ENCODE measurements around the gene PPARA.
A peak's percentile ranks its signal among the peaks of the same experiment; 100 is the strongest.

Gene PPARA

DNA sequence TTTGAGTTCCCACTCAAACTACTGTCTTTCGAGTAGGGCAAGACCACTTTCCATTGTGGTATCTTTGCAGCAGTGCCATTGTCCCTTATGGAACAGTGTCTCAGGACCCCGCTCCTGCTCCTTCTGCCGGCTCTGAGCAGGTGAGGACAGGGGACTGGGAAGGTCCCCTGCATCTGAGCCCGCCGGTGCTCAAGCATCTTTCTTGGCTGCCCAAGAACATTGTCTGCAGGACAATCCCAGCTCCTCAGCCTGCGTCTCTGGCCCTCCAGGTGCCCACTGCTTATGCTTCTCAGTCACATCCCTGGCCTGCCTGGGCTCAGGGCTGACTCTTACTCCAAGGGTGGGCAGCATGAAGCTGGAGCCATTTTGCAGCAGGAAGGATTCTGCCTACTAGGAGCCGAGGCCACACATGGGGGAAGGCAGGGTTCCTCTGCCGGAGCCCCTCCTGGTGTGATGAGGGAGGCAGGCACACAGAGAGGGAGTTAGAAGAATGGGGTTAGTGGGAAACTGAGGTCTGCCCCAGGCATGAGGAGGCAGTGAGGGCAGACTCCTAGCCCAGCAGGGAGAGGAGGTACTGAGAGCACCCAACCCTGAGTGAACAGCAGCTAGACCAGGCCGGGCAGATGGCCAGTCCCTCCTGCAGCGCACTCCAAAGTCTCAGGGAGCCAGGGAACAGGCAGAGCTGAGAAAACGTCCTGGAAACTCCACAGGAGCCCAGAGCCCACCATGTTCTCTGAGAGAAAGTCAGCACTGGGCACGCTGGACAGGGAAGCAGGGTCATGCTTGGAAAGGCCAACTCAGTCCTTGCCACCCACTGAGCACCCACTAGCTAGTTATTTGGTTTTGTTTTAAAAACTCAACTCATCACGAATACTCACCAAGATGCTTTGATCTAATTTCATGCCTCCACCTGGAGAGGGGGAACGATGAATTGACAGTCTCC, 7.5 kb upstream of the PPARA start:
- H3K27me3 ChIP-seq (ENCODE audit: control insufficient read depth, insufficient read depth, low read length) = peaks cover 7% of the 10 kb centered on the region
- no peaks in the 10 kb centered on the region for H3K36me3 ChIP-seq (ENCODE audit: control insufficient read depth, insufficient read depth, low read length)
- H3K9me3 ChIP-seq (ENCODE audit: control insufficient read depth, insufficient read depth, low read length) = no peaks in the 10 kb centered on the region
- no peak overlapping the region for H3K9ac ChIP-seq (ENCODE audit: low read depth, low read length)
- H3K4me3 ChIP-seq (ENCODE audit: low read depth, low read length) = no peak overlapping the region
- H3K4me1 ChIP-seq (ENCODE audit: control insufficient read depth, insufficient read depth, low read length) = no peaks in the 10 kb centered on the region

DNA sequence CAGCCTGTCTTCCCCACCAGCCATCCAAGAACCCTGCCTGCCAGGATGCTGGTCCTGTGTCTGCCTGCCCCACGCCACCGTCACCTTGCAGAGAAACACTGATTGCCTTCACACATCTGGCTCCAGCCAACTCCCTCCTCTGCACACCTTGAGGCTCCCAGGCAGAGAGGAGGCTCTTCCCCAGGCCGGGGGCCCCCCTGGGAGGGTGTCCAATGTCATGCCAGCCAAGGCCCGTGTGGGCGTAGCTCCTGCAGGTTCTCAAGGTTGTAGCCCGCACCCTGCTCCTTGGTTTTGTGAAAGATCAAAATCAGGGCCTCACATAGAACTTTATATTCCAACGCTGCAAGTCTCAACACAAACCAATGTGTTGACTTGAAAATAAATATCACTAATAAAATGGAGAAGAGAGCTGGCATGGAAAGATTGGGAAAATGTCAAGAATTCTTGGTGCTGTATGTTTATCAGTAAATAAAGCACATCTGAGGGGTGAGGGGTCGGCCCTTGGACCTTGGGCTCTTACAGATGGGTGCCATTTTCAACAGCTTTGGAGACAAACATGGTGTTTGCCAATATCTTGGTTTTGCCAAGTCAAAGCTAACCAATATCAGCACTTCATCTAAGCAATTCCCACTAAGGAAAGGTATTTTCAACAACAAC, 6.7 kb upstream of the PPARA start:
- Histone ChIP-seq H3K9ac (ENCODE audit: low read depth, low read length) (no peak overlapping the region), H3K4me1 (ENCODE audit: control insufficient read depth, insufficient read depth, low read length) (no peaks in the 10 kb centered on the region), H3K4me3 (ENCODE audit: low read depth, low read length) (no peak overlapping the region), H3K27me3 (ENCODE audit: control insufficient read depth, insufficient read depth, low read length) (peaks cover 14% of the 10 kb centered on the region), H3K36me3 (ENCODE audit: control insufficient read depth, insufficient read depth, low read length) (no peaks in the 10 kb centered on the region), H3K9me3 (ENCODE audit: control insufficient read depth, insufficient read depth, low read length) (no peaks in the 10 kb centered on the region)

DNA sequence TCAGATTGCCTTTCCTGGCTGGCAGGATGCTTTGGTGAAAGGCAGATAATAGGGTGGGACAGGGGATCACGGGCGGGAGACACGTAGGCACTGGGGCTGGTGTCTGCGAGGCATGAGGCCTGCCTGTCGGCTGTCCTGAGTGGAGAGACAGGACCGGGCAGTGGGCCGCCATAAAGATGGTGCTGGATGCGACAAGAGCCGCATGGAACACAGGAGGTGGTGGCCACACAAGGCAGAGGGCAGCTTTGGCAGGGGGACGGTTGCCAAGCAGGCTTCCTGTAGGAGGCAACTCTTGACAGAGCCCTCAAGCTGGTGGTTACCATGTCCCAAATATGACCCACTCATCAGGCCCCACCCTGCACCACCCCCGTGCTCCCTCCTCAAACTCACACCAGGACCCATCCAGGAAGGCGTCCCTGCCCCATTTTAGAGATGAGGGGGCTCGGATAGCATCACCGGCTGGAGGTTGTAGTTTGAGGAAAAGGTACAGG, 4.9 kb upstream of the PPARA start:
- Histone ChIP-seq H3K4me3 (ENCODE audit: low read depth, low read length) (no peak overlapping the region), H3K4me1 (ENCODE audit: control insufficient read depth, insufficient read depth, low read length) (no peaks in the 10 kb centered on the region), H3K27me3 (ENCODE audit: control insufficient read depth, insufficient read depth, low read length) (peaks cover 24% of the 10 kb centered on the region), H3K9me3 (ENCODE audit: control insufficient read depth, insufficient read depth, low read length) (no peaks in the 10 kb centered on the region), H3K9ac (ENCODE audit: low read depth, low read length) (no peak overlapping the region), H3K36me3 (ENCODE audit: control insufficient read depth, insufficient read depth, low read length) (no peaks in the 10 kb centered on the region)

DNA sequence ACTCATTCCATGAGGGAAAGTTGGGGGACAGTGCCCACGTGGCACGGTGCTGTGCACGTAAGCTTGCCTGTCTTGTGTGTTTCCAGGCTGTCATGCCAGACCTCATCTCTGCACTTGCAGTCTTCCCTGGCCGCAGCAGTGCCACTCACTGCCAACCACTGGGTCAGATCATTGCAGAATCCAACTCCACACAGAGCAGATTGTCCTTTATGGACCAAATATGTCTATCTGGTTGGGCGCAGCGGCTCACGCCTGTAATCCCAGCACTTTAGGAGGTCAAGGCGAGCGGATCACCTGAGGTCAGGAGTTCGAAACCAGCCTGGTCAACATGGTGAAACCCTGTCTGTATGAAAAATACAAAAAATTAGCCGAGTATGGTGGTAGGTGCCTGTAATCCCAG, 4.4 kb upstream of the PPARA start:
- Histone ChIP-seq H3K36me3 (ENCODE audit: control insufficient read depth, insufficient read depth, low read length) (no peaks in the 10 kb centered on the region), H3K4me3 (ENCODE audit: low read depth, low read length) (no peak overlapping the region), H3K9me3 (ENCODE audit: control insufficient read depth, insufficient read depth, low read length) (no peaks in the 10 kb centered on the region), H3K4me1 (ENCODE audit: control insufficient read depth, insufficient read depth, low read length) (no peaks in the 10 kb centered on the region), H3K27me3 (ENCODE audit: control insufficient read depth, insufficient read depth, low read length) (peaks cover 24% of the 10 kb centered on the region), H3K9ac (ENCODE audit: low read depth, low read length) (no peak overlapping the region)

DNA sequence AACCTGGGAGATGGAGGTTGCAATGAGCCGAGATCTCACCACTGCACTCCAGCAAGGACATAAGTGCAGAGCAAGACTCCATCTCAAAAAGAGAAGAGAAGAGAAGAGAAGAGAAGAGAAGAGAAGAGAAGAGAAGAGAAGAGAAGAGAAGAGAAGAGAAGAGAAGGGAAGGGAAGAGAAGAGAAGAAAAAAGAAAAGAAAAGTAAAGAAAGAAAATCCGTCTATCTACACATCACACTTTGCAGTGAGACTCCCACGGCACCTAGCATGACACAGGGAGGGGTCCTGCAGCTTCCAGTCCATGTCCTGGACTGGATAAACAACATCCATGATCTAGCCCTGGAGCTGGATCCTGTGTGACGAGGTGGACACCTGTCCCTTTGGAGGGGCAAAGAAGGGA, 4.0 kb upstream of the PPARA start:
- Histone ChIP-seq H3K27me3 (ENCODE audit: control insufficient read depth, insufficient read depth, low read length) (peaks cover 25% of the 10 kb centered on the region), H3K9ac (ENCODE audit: low read depth, low read length) (no peak overlapping the region), H3K9me3 (ENCODE audit: control insufficient read depth, insufficient read depth, low read length) (no peaks in the 10 kb centered on the region), H3K4me1 (ENCODE audit: control insufficient read depth, insufficient read depth, low read length) (no peaks in the 10 kb centered on the region), H3K4me3 (ENCODE audit: low read depth, low read length) (no peak overlapping the region), H3K36me3 (ENCODE audit: control insufficient read depth, insufficient read depth, low read length) (no peaks in the 10 kb centered on the region)

DNA sequence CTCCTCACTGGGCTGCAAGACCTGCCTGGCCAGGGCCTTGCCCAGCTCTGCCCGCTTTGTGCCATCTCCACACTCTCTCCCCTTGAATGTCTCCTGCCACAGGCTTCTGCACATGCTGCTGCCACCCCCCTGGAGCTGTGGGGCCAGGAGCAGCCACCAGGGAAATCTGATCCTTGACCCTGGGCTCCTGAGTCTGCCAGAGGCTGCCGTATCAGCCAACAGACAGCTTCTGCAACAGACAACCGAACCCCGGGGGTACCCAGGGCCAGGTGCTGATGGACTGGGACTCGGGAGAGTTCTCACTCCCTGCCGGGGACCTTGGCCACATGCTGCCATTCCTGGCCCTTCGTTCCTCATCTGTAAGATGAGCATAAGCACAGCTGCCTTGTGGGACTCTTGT, 3.3 kb upstream of the PPARA start:
- Histone ChIP-seq H3K9me3 (ENCODE audit: control insufficient read depth, insufficient read depth, low read length) (no peaks in the 10 kb centered on the region), H3K36me3 (ENCODE audit: control insufficient read depth, insufficient read depth, low read length) (no peaks in the 10 kb centered on the region), H3K4me1 (ENCODE audit: control insufficient read depth, insufficient read depth, low read length) (peaks cover 5% of the 10 kb centered on the region), H3K27me3 (ENCODE audit: control insufficient read depth, insufficient read depth, low read length) (peaks cover 32% of the 10 kb centered on the region), H3K4me3 (ENCODE audit: low read depth, low read length) (no peak overlapping the region), H3K9ac (ENCODE audit: low read depth, low read length) (no peak overlapping the region)

DNA sequence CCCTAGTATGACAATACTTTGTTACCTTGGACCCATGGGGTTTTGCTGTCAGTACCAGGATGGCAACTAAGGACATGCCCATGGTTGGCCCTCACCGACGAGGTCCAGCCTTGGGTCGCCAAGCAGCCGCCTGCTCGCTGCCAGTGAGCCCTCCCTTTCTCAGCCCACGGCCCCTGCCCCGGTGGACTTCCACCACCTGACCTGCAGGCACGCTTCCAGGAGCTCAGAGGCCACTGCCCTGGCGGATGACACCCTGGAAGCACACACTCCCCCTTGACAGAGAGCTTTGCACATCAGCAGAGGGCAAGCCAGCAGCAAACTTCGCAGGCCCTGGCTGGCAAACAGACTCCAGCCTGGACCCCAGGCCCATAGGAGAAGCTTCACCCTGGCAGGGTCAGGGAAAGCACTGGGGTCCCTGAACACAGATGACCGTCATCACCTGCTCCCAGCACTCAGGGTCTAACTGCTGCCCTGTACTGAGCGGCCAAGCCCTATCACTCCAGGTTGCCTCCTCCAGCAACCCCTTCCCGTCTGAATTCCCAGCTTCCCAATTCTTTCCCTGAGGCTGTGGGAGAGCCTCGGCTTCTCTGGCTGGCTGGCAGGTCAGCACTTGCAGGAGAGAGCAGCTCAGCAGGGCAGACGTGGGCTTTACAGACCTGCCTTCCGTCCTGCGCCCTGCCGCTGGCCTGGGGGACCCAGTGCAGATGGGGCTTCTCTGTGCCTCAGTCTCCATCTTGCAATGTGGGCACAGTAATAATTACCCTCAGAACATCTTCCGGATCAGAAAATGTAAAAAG, 2.7 kb upstream of the PPARA start:
- Histone ChIP-seq H3K4me1 (ENCODE audit: control insufficient read depth, insufficient read depth, low read length) (peaks cover 5% of the 10 kb centered on the region), H3K9me3 (ENCODE audit: control insufficient read depth, insufficient read depth, low read length) (no peaks in the 10 kb centered on the region), H3K27me3 (ENCODE audit: control insufficient read depth, insufficient read depth, low read length) (peaks cover 35% of the 10 kb centered on the region), H3K4me3 (ENCODE audit: low read depth, low read length) (no peak overlapping the region), H3K9ac (ENCODE audit: low read depth, low read length) (no peak overlapping the region), H3K36me3 (ENCODE audit: control insufficient read depth, insufficient read depth, low read length) (no peaks in the 10 kb centered on the region)

DNA sequence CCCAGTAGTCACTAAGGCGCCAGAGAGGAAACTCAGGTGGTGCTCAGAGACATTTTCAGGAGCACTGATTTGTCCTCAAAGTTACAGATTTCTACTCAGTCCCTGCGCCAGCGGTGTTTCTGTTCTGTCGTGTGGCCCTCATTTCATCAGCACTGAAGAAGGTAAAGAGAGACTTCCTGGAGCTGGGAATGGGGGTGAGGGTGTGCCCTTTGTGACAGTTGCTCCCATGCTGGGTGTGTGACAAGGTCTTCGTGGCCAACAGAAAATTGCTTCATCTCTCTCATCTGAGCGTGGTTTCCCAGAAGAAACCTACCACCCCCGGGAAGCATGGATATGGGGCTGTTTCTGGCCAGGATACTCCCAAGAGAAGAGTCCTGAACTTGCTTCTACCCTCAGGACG, 2.0 kb upstream of the PPARA start:
- Histone ChIP-seq H3K4me1 (ENCODE audit: control insufficient read depth, insufficient read depth, low read length) (peaks cover 5% of the 10 kb centered on the region), H3K36me3 (ENCODE audit: control insufficient read depth, insufficient read depth, low read length) (no peaks in the 10 kb centered on the region), H3K27me3 (ENCODE audit: control insufficient read depth, insufficient read depth, low read length) (peaks cover 35% of the 10 kb centered on the region), H3K9ac (ENCODE audit: low read depth, low read length) (no peak overlapping the region), H3K4me3 (ENCODE audit: low read depth, low read length) (peak overlapping the region; percentile 59), H3K9me3 (ENCODE audit: control insufficient read depth, insufficient read depth, low read length) (no peaks in the 10 kb centered on the region)

DNA sequence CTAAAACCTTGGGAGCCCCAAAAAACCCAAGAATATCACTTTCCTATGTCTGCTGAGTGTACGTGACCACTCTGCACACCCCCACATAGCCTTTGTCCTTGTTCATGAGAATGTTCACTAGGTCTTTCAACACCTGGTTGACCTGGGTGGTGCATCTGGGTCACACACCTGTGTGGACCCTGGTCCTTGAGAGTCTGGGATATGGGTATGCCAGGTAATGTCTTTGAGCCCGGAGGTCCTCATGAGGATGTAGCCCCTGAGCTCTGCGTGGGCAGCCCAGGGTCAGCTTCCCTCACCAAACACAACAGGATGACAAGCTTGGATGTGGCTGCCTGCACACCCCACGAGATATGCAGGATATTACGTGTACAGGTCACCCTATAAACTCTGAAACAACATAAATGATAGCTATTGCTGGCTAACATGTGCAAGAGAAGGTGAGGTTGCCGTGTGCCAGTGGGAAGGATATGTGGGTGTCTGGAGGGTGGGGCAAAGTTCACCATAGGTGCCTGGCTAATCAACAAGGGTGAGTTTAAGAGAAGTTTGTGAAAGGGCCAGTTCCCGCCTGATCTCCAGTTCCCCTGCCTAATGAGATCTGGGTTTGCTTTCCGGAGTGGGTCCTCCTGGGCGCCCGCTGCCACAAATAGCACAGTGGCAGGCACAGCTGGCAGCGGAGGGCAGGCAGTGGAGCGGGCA, 1.4 kb upstream of the PPARA start:
- peaks cover 35% of the 10 kb centered on the region for H3K27me3 ChIP-seq (ENCODE audit: control insufficient read depth, insufficient read depth, low read length)
- peak overlapping the region; percentile 59 for H3K4me3 ChIP-seq (ENCODE audit: low read depth, low read length)
- H3K36me3 ChIP-seq (ENCODE audit: control insufficient read depth, insufficient read depth, low read length) = no peaks in the 10 kb centered on the region
- peaks cover 5% of the 10 kb centered on the region for H3K4me1 ChIP-seq (ENCODE audit: control insufficient read depth, insufficient read depth, low read length)
- H3K9ac ChIP-seq (ENCODE audit: low read depth, low read length) = no peak overlapping the region
- no peaks in the 10 kb centered on the region for H3K9me3 ChIP-seq (ENCODE audit: control insufficient read depth, insufficient read depth, low read length)

DNA sequence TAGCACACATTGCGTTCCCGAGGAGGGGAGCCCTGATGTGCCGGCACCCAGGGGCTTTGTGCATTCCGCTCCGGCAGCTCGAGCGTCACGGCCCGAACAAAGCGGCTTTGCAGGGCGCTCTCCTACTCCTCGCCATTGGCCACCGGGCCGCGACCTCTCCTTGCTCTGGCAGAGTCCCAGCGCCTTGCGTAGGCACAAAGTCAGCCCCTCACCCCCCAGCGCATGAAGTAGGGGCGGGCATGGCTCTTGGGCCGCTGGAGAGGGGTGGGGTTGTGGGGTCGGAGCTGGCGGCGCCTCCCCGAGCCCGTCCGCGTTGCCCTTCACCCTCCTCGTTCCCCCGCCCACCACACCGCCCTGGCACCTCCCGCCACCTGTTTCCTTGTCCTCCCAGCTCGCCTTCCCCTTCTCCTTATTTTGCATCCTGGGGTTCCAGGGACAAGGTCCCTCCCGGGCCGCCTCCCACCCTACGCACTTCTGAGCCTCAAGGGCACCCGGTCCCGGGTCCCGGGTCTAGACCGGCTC, 753 bp upstream of the PPARA start:
- H3K9ac ChIP-seq (ENCODE audit: low read depth, low read length) = no peak overlapping the region
- H3K27me3 ChIP-seq (ENCODE audit: control insufficient read depth, insufficient read depth, low read length) = peaks cover 35% of the 10 kb centered on the region
- H3K4me3 ChIP-seq (ENCODE audit: low read depth, low read length) = peak overlapping the region; percentile 59
- peaks cover 5% of the 10 kb centered on the region for H3K4me1 ChIP-seq (ENCODE audit: control insufficient read depth, insufficient read depth, low read length)
- H3K36me3 ChIP-seq (ENCODE audit: control insufficient read depth, insufficient read depth, low read length) = no peaks in the 10 kb centered on the region
- no peaks in the 10 kb centered on the region for H3K9me3 ChIP-seq (ENCODE audit: control insufficient read depth, insufficient read depth, low read length)

Measured in iPS-15b (cell line).